Psoas muscle (tissue), 8 donors: Measurements from ENCODE around the gene CLHC1. TPM values are rescaled to one million over a fixed set of nuclear protein-coding genes. Genes with fewer than 3 reads are reported as not detected.
"Not testable (repeated sequence)": the region's sequence is repeated elsewhere in the genome, so short reads cannot be mapped to it uniquely, and the experiment has no call there.

ENCODE experiments used
- ATAC-seq, 4 donors: fragments of 200-7000 bp; cut with Tn5 transposase; one replicate each; pipeline ENCODE4 v1.9.1; 2020; ENCODE audit warnings: moderate library complexity in 3 of 4, mild to moderate bottlenecking in 2 of 4
- DNase-seq, 2 donors: peaks; one replicate each; pipeline ENCODE4 v3.0.0-alpha.2; 2020
- H3K27ac ChIP-seq: fragments of 200-600 bp; one replicate; pipeline ENCODE4 v1.8.0; 2022
- H3K27me3 ChIP-seq, 3 donors: fragments of 200-600 bp in 1 of 3; one replicate each; pipeline versions ENCODE4 v1.6.1 to v1.8.0; 2013 to 2022; ENCODE audit warnings: low read length in 2 of 3, mild to moderate bottlenecking in 2 of 3, moderate library complexity in 1 of 3; ENCODE audit not compliant: insufficient read depth in 3 of 3
- H3K36me3 ChIP-seq, 2 donors: fragments of 200-600 bp in 1 of 2; one replicate each; pipeline versions ENCODE4 v1.6.1 to v1.8.0; 2013 to 2022; ENCODE audit warnings: low read depth in 1 of 2, mild to moderate bottlenecking in 1 of 2, moderate library complexity in 1 of 2; ENCODE audit not compliant: insufficient read depth in 1 of 2
- H3K4me1 ChIP-seq: fragments of 200-600 bp; one replicate; pipeline ENCODE4 v1.8.0; 2022
- H3K4me3 ChIP-seq: fragments of 200-600 bp; one replicate; pipeline ENCODE4 v1.8.0; 2022; ENCODE audit warnings: mild to moderate bottlenecking
- H3K9me3 ChIP-seq: fragments of 200-600 bp; one replicate; pipeline ENCODE4 v1.8.0; 2022
- WGBS, 3 donors: extraction: QIAGEN DNeasy Blood & Tissue Kit; methylation state at CpG; one replicate each; pipeline versions ENCODE4 v1.1.6 to v1.1.7; 2013; 5-methylcytosine and 5-hydroxymethylcytosine counted together
- intact Hi-C, 2 donors: fragments of 100-400 bp; cut with DNase I; formaldehyde crosslinking; loops; one replicate each; pipeline versions ENCODE4 v1.11.0 to v1.14.2; 2022
- polyA plus RNA-seq, 3 donors: library from polyadenylated mRNA; stranded (reverse); fragments of 200-250 nt; gene quantifications; one replicate each; pipeline ENCODE4 v1.2.3, GENCODE V29; 2013
- total RNA-seq, 4 donors: library from RNA; stranded (reverse); fragmentation: NEBNext Ultra II Directional in 2 of 4; extraction: Animal tissue kit (Norgen Biotek cat#: 25700) in 2 of 4; gene quantifications; one replicate each; pipeline versions ENCODE4 v1.2.1 to v1.2.4, GENCODE V29; 2021 to 2023
- TF ChIP-seq, protein P1 (sequence below): fragments of 200-600 bp; IDR thresholded peaks from one replicate; pipeline ENCODE4 v1.8.0; 2022; ENCODE audit warnings: antibody characterized with exemption
- donor health status: healthy with polysubstance abuse.
- donor health status: DM: no; HTN: no; CAD: no; lungs with moderate emphysema.
- donor health status: Bipolar disorder and iron deficiency.
- donor health status: healthy.
- donor health status: DM: yes; HTN: yes; CAD: no.
- donor health status: DM: no; HTN: no; CAD: no.
- donor health status: DM: no; HTN: no; CAD: no.
- donor health status: DM: yes; HTN: yes; CAD: no.

Gene CLHC1
- total and polyA plus RNA-seq, 7 donors = 0.47 to 6.8 (median 3.2) TPM

DNA sequence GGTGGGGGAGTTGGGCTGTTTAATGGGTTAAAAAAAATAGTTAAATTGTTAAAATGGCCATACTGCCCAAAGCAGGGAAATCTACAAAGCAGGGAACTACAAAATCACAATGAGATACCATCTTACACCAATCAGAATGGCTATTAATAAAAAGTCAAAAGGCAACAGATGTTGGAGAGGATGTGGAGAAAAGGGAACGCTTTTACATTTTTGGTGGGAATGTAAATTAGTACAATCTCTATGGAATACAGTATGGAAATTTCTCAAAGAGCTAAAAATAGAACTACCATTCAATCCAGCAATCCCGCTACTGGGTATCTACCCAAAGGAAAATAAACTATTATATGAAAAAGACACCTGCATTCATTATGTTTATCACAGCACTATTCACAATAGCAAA, 27.1 kb downstream of the CLHC1 start:
- no peak for ATAC-seq
- Histone ChIP-seq H3K4me1 (no peaks in the 10 kb centered on the region), H3K27me3 (no peaks in the 10 kb centered on the region), H3K36me3 (no peaks in the 10 kb centered on the region), H3K27ac (no peak overlapping the region), H3K4me3 (no peak overlapping the region), H3K9me3 (peaks cover 11% of the 10 kb centered on the region)
- TF ChIP-seq, protein P1, sequence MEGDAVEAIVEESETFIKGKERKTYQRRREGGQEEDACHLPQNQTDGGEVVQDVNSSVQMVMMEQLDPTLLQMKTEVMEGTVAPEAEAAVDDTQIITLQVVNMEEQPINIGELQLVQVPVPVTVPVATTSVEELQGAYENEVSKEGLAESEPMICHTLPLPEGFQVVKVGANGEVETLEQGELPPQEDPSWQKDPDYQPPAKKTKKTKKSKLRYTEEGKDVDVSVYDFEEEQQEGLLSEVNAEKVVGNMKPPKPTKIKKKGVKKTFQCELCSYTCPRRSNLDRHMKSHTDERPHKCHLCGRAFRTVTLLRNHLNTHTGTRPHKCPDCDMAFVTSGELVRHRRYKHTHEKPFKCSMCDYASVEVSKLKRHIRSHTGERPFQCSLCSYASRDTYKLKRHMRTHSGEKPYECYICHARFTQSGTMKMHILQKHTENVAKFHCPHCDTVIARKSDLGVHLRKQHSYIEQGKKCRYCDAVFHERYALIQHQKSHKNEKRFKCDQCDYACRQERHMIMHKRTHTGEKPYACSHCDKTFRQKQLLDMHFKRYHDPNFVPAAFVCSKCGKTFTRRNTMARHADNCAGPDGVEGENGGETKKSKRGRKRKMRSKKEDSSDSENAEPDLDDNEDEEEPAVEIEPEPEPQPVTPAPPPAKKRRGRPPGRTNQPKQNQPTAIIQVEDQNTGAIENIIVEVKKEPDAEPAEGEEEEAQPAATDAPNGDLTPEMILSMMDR = no peak
- intact Hi-C loops = no loop called here
- 89 to 94% (median 92%) methylated on average over 2 of the region's 2 CpGs for WGBS, 3 donors
- DNase-seq = no peak

DNA sequence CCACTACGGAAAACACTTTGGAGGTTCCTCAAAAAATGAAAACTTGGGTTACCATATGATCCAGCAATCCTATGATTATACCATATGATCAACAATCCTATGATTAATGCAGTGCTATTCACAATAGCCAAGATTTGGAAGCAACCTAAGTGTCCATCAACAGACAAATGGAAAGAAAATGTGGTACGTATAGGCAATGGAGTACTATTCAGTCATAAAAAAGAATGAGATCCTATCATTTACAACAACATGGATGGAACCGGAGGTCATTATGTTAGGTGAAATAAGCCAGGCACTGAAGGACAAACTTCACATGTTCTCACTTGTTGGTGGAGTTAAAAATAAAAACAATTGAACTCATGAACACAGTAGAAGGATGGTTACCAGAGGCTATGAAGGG, 27.6 kb downstream of the CLHC1 start:
- ATAC-seq = no peak
- Histone ChIP-seq H3K27ac (no peak overlapping the region), H3K4me1 (no peaks in the 10 kb centered on the region), H3K4me3 (no peak overlapping the region), H3K9me3 (peaks cover 11% of the 10 kb centered on the region), H3K27me3 (no peaks in the 10 kb centered on the region), H3K36me3 (no peaks in the 10 kb centered on the region)
- intact Hi-C loops = no loop called here
- TF ChIP-seq, protein P1 = no peak
- 97 to 100% (median 98%) methylated on average over 3 of the region's 3 CpGs for WGBS, 3 donors
- no peak for DNase-seq

DNA sequence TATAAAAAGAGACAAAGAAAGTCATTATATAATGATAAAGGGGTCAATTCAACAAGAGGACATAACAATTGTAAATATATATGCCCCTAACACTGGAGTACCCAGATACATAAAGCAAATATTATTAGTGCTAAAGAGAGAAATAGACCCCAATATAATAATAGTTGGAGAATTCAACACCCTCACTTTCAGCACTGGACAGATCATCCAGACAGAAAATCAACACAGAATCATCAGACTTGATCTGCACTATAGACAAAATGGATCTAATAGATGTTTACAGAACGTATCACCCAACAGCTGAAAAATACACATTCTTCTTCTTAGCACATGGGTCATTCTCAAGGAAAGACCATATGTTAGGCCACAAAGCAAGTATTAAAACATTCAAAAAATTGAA, 31.7 kb downstream of the CLHC1 start:
- TF ChIP-seq, protein P1 = no peak
- intact Hi-C loops = no loop called here
- H3K9me3 ChIP-seq = peaks cover 11% of the 10 kb centered on the region
- no peak overlapping the region for H3K27ac ChIP-seq
- 95 to 100% (median 97%) methylated on average over 1 of the region's 1 CpG for WGBS, 3 donors
- no peaks in the 10 kb centered on the region for H3K4me1 ChIP-seq
- no peak for DNase-seq
- ATAC-seq = no peak
- no peak overlapping the region for H3K4me3 ChIP-seq
- H3K36me3 ChIP-seq = no peaks in the 10 kb centered on the region
- no peaks in the 10 kb centered on the region for H3K27me3 ChIP-seq

- 97 to 100% (median 100%) methylated on average over 2 of the region's 2 CpGs for WGBS, 3 donors
- TF ChIP-seq, protein P1 = no peak
- intact Hi-C loops = no loop called here
- no peak for ATAC-seq
- no peaks in the 10 kb centered on the region for H3K36me3 ChIP-seq
- no peak overlapping the region for H3K4me3 ChIP-seq
- H3K9me3 ChIP-seq = peaks cover 8% of the 10 kb centered on the region
- H3K27ac ChIP-seq = no peak overlapping the region
- no peaks in the 10 kb centered on the region for H3K4me1 ChIP-seq
- no peaks in the 10 kb centered on the region for H3K27me3 ChIP-seq
- DNase-seq = no peak
Observed at GRCh38 chr2:55196526-55196925, 35.6 kb downstream of the CLHC1 start.

- H3K27ac ChIP-seq, ATAC-seq, H3K27me3 ChIP-seq, DNase-seq, H3K4me1 ChIP-seq, H3K36me3 ChIP-seq, H3K4me3 ChIP-seq, H3K9me3 ChIP-seq, intact Hi-C loops: not testable (repeated sequence)
- WGBS, 3 donors = 96 to 100% (median 98%) methylated on average over 2 of the region's 2 CpGs
Observed at GRCh38 chr2:55191888-55192287, 40.2 kb downstream of the CLHC1 start.

DNA sequence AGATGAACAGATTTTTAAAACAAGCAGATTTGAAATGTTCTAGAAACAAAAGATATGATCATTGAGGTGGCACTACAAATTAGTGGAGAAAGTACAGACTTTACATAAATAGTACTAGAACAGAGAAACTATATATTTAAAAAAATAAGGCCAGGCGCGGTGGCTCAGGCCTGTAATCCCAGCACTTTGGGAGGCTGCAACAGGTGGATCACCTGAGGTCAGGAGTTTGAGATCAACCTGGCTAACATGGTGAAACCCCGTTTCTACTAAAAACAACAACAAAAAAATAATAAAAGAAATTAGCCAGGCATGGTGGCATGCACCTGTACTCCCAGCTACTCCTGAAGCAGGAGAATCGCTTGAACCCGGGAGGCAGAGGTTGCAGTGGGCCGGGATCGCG, 45.3 kb downstream of the CLHC1 start:
- H3K27me3 ChIP-seq, ATAC-seq, DNase-seq, H3K9me3 ChIP-seq, H3K27ac ChIP-seq, intact Hi-C loops, H3K4me3 ChIP-seq, H3K36me3 ChIP-seq, H3K4me1 ChIP-seq: not testable (repeated sequence)
- 81 to 96% (median 82%) methylated on average over 8 of the region's 8 CpGs for WGBS, 3 donors
